Measurements from ENCODE around the gene FGD6.

- TF ChIP-seq CTCF (IDR thresholded peaks at IDR 0.05; ENCODE audit: low read length) (no peak), EZH2 (IDR thresholded peaks at IDR 0.05; ENCODE audit: borderline replicate concordance, low read length) (no peak)
Measured at GRCh38 chr12:95218150-95219133, 1.2 kb upstream of the FGD6 start.
